ENCODE results near the gene SRMS.
"Not testable (repeated sequence)": the region's sequence is repeated elsewhere in the genome, so short reads cannot be mapped to it uniquely, and the experiment has no call there.

Gene SRMS

GRCh38 chr20:63572071-63572787 is 24.7 kb upstream of the SRMS start:
- TF ChIP-seq CTCF (IDR thresholded peaks at IDR 0.05; ENCODE audit: low read depth, low read length): no peak
- H3K4me3 ChIP-seq (ENCODE audit: low read depth, low read length): no peak overlapping the region

- H3K4me3 ChIP-seq (ENCODE audit: low read depth, low read length): not testable (repeated sequence)
Measured at GRCh38 chr20:63571087-63571478, 23.5 kb upstream of the SRMS start.

- TF ChIP-seq CTCF (IDR thresholded peaks at IDR 0.05; ENCODE audit: low read depth, low read length): no peak
- H3K4me3 ChIP-seq (ENCODE audit: low read depth, low read length): no peak overlapping the region
Measured at GRCh38 chr20:63570281-63571086, 22.9 kb upstream of the SRMS start.

GRCh38 chr20:63568986-63569949 is 21.7 kb upstream of the SRMS start:
- no peak for TF ChIP-seq CTCF (IDR thresholded peaks at IDR 0.05; ENCODE audit: low read depth, low read length)
- no peak overlapping the region for H3K4me3 ChIP-seq (ENCODE audit: low read depth, low read length)

- no peak for TF ChIP-seq CTCF (IDR thresholded peaks at IDR 0.05; ENCODE audit: low read depth, low read length)
- no peak overlapping the region for H3K4me3 ChIP-seq (ENCODE audit: low read depth, low read length)
Measured at GRCh38 chr20:63568170-63568981, 20.8 kb upstream of the SRMS start.

- TF ChIP-seq CTCF (IDR thresholded peaks at IDR 0.05; ENCODE audit: low read depth, low read length): no peak
- H3K4me3 ChIP-seq (ENCODE audit: low read depth, low read length): no peak overlapping the region
Measured at GRCh38 chr20:63567386-63568169, 20.0 kb upstream of the SRMS start.
